Measurements from ENCODE around the gene CAPG. TPM values are rescaled to one million over a fixed set of nuclear protein-coding genes. Genes with fewer than 3 reads are reported as not detected.
"Not testable (repeated sequence)": the region's sequence is repeated elsewhere in the genome, so short reads cannot be mapped to it uniquely, and the experiment has no call there.

CAPG gene
- total RNA-seq, 1 donor from 2014 or later: 441 TPM

DNA sequence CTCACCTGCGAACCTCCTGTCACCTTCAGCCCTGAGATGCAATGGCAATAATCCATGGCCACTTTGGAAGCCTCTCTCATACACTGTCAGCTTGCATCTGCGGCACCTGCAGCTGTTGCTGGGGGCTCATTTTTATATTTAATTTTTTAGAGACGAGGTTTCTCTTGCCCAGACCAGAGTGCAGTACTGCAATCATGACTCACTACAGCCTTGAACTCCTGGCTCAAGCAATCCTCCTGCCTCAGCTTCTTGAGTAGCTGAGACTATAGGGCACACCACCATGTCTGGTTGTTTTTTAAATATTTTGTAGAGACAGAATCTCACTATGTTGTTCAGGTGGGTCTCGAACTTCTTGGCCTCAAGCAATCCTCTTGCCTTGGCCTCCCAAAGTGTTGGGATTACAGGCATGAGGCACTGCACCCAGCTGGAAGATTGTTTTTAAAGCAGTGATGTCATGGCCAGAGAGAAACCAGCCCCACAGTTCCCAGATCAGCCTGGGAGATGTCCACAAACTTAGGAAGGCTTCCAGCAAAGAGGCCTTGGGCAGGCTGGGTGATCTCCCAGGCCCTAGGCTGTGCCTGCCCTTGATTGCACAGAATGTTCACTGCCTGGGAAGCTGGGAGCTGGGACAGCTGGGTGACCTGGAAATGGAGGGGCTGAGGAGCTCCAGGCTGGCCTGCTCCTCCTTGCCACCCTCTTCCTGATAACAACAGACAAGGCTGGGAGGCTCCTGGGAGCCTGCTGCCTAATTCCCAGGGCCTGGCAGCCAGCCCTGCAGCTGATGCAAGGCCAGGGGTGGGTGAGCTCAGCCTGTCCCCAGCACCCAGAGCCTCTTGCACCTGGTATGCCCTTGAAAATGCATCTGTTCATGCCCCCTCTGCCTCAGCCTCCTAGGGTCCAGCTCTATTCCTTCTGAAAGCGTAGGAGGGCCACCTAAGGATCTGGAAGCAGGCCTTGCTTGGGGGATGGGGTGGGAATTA, 35.4 kb upstream of the CAPG start:
- TF ChIP-seq, protein P1, sequence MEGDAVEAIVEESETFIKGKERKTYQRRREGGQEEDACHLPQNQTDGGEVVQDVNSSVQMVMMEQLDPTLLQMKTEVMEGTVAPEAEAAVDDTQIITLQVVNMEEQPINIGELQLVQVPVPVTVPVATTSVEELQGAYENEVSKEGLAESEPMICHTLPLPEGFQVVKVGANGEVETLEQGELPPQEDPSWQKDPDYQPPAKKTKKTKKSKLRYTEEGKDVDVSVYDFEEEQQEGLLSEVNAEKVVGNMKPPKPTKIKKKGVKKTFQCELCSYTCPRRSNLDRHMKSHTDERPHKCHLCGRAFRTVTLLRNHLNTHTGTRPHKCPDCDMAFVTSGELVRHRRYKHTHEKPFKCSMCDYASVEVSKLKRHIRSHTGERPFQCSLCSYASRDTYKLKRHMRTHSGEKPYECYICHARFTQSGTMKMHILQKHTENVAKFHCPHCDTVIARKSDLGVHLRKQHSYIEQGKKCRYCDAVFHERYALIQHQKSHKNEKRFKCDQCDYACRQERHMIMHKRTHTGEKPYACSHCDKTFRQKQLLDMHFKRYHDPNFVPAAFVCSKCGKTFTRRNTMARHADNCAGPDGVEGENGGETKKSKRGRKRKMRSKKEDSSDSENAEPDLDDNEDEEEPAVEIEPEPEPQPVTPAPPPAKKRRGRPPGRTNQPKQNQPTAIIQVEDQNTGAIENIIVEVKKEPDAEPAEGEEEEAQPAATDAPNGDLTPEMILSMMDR (conservative IDR thresholded peaks at IDR 0.05; ENCODE audit: low read depth, low read length): no peak
- no peak for DNase-seq (ENCODE audit: low read depth)
- no peak overlapping the region for H3K4me3 ChIP-seq (ENCODE audit: low read depth, low read length)

- DNase-seq (ENCODE audit: low read depth): no peak
- H3K4me3 ChIP-seq (ENCODE audit: low read depth, low read length): no peak overlapping the region
- TF ChIP-seq, protein P1 (conservative IDR thresholded peaks at IDR 0.05; ENCODE audit: low read depth, low read length): no peak
Measured at GRCh38 chr2:85444629-85445172, 34.5 kb upstream of the CAPG start.

GRCh38 chr2:85441864-85442263, 31.7 kb upstream of the CAPG start:
- DNase-seq (ENCODE audit: low read depth): no peak

DNA sequence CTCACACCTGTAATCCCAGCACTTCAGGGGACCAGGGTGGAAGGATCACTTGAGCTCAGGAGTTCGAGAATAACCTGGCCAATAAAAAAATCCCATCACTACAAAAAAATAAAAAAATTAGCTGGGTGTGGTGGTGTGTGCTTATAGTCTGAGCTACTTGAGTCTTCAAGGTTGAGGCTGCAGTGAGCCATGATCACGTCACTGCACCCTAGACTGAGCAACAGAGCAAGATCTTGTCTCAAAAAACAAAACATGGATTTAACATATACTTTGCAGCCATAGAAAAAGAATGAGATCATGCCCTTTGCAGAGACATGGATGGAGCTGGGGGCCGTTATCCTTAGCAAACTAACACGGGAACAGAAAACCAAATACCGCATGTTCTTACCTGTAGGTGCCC, 30.6 kb upstream of the CAPG start:
- TF ChIP-seq, protein P1 (conservative IDR thresholded peaks at IDR 0.05; ENCODE audit: low read depth, low read length): no peak
- H3K4me3 ChIP-seq (ENCODE audit: low read depth, low read length): no peak overlapping the region
- no peak for DNase-seq (ENCODE audit: low read depth)

More at GRCh38 chr2:85441864-85442263, 31.7 kb upstream of the CAPG start:
- H3K4me3 ChIP-seq (ENCODE audit: low read depth, low read length): no peak overlapping the region
- TF ChIP-seq, protein P1 (conservative IDR thresholded peaks at IDR 0.05; ENCODE audit: low read depth, low read length): no peak

- no peak overlapping the region for H3K4me3 ChIP-seq (ENCODE audit: low read depth, low read length)
- TF ChIP-seq, protein P1 (conservative IDR thresholded peaks at IDR 0.05; ENCODE audit: low read depth, low read length): no peak
- no peak for DNase-seq (ENCODE audit: low read depth)
Measured at GRCh38 chr2:85439986-85440385, 29.8 kb upstream of the CAPG start.

- not testable (repeated sequence) for H3K4me3 ChIP-seq (ENCODE audit: low read depth, low read length); DNase-seq (ENCODE audit: low read depth)
Measured at GRCh38 chr2:85439569-85439968, 29.4 kb upstream of the CAPG start.

DNA sequence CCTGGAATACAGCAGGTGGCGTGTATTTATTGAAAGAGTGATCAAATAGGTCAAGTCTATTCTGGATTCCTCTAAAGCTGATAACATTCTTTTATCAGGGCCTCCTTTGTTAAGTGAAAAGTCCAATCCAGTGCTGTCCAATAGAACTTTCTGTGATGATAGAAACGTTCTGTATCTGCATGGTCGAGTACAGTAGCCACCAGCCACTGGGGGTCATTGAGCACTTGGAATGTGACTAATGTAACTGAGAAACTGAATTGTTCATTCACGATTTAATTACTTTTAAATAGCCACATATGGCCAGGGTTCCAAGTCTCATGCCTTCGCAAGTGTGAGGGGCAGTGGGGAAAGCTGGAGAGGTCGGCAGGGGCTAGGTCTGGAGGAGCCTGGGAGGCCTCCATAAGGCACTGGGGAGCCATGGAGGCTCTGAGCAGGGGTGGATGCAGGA, 28.9 kb upstream of the CAPG start:
- TF ChIP-seq, protein P1 (conservative IDR thresholded peaks at IDR 0.05; ENCODE audit: low read depth, low read length): no peak
- no peak for DNase-seq (ENCODE audit: low read depth)
- H3K4me3 ChIP-seq (ENCODE audit: low read depth, low read length): no peak overlapping the region
